ENCODE measurements around the gene B4GALNT4.

Gene B4GALNT4

DNA sequence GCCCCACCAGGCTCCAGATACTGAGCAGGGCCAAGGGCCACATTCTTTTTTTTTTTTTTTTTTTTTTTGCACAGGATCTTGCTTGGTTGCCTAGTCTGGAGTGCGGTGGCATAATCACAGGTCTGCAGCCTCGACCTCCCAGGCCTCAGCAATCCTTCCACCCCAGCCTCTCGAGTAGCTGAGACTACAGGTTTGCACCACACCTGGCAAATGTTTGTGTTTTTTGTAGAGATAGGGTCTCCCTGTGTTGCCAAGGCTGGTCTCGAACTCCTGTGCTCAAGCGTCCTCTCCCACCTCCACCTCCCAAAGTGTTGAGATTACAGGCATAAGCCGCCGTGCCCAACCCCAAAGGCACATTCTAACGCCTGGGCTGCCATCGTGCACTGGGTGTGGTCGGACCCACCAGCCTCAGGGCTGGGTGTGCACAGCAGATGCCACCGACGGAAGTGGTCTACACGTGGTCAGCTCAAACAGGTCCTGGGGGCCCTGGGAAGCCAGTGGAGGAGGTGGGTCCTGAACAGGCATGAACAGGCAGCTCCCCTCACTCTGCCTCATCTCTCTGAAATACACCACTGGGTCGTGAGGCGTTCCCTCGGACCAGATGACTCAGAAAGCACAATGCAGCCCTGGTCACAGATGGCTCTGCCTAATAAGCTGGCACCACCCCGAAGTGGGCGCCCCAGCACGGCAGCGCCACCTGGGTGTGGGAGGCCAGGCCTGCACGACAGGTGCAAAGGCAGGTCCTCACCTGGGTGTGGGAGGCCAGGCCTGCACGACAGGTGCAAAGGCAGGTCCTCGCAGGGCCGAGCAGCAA lies 5.1 kb upstream of the B4GALNT4 start:
- H3K4me3 ChIP-seq (ENCODE audit: low read depth in 1 of 2, low read length in 2 of 2) = no peak overlapping the region
- H3K27ac ChIP-seq (ENCODE audit: low read length) = no peak overlapping the region
- peaks cover 11% of the 10 kb centered on the region for H3K27me3 ChIP-seq (ENCODE audit: low read depth, low read length)
- H3K36me3 ChIP-seq (ENCODE audit: control insufficient read depth in 1 of 2, insufficient read depth in 2 of 2, low read length in 2 of 2) = no peaks in the 10 kb centered on the region
- H3K4me1 ChIP-seq (ENCODE audit: control insufficient read depth in 1 of 2, insufficient read depth in 2 of 2, low read length in 2 of 2) = peaks cover 0 to 9% of the 10 kb centered on the region in 2 donors
- peaks cover 0 to 3% of the 10 kb centered on the region in 2 donors for H3K9me3 ChIP-seq (ENCODE audit: control insufficient read depth in 1 of 2, low read length in 2 of 2)

GRCh38 chr11:364991-365725 lies 4.1 kb upstream of the B4GALNT4 start:
- H3K4me1 ChIP-seq (ENCODE audit: control insufficient read depth in 1 of 2, insufficient read depth in 2 of 2, low read length in 2 of 2) = peaks cover 0 to 11% of the 10 kb centered on the region in 2 donors
- peaks cover 9% of the 10 kb centered on the region for H3K27me3 ChIP-seq (ENCODE audit: low read depth, low read length)
- H3K4me3 ChIP-seq (ENCODE audit: low read depth in 1 of 2, low read length in 2 of 2) = no peak overlapping the region
- H3K27ac ChIP-seq (ENCODE audit: low read length) = no peak overlapping the region
- peaks cover 0 to 3% of the 10 kb centered on the region in 2 donors for H3K9me3 ChIP-seq (ENCODE audit: control insufficient read depth in 1 of 2, low read length in 2 of 2)
- no peaks in the 10 kb centered on the region for H3K36me3 ChIP-seq (ENCODE audit: control insufficient read depth in 1 of 2, insufficient read depth in 2 of 2, low read length in 2 of 2)

DNA sequence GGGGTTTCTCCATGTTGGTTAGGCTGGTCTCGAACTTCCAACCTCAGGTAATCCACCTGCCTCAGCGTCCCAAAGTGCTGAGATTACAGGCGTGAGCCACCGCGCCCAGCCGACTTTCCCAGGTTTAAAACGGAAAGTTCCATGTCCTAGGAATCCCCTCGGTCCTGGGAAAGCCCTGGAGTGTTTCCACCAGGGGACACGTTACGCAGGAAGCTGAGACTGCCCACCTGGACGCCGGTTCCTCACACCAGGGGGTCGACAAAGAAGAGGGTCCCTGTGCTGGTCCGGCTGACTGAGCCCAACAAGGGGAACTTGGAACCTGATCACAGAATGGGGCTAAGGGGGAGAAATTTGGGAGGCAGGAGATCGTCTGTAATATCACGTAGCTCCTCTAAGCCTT lies 3.5 kb upstream of the B4GALNT4 start:
- no peak overlapping the region for H3K27ac ChIP-seq (ENCODE audit: low read length)
- H3K4me3 ChIP-seq (ENCODE audit: low read depth in 1 of 2, low read length in 2 of 2) = no peak overlapping the region
- peaks cover 0 to 15% of the 10 kb centered on the region in 2 donors for H3K4me1 ChIP-seq (ENCODE audit: control insufficient read depth in 1 of 2, insufficient read depth in 2 of 2, low read length in 2 of 2)
- peaks cover 0 to 2% of the 10 kb centered on the region in 2 donors for H3K9me3 ChIP-seq (ENCODE audit: control insufficient read depth in 1 of 2, low read length in 2 of 2)
- H3K36me3 ChIP-seq (ENCODE audit: control insufficient read depth in 1 of 2, insufficient read depth in 2 of 2, low read length in 2 of 2) = no peaks in the 10 kb centered on the region
- peaks cover 13% of the 10 kb centered on the region for H3K27me3 ChIP-seq (ENCODE audit: low read depth, low read length)

DNA sequence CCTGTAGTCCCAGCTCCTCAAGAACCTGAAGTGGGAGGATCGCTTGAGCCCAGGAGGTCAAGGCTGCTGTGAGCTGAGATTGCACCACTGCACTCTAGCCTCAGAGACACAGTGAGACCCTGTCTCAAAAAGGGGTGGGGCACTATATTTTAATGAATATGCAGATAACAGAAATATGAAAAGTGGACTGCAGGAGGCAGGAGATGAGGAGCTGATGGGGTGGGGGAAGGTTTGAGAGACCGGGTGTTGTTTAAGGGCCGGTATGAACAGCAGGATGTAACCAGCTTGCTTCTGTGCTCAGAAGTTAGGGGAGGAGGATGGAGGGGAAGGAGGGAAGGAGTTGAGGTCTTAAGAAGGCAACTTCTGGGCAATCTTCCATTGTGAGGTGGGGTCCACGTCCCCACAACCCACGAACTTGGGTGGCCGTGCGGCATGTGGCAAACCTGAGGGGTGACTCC lies 1.3 kb upstream of the B4GALNT4 start:
- Histone ChIP-seq H3K27me3 (ENCODE audit: low read depth, low read length) (peaks cover 13% of the 10 kb centered on the region), H3K4me3 (ENCODE audit: low read depth in 1 of 2, low read length in 2 of 2) (no peak overlapping the region), H3K27ac (ENCODE audit: low read length) (no peak overlapping the region), H3K4me1 (ENCODE audit: control insufficient read depth in 1 of 2, insufficient read depth in 2 of 2, low read length in 2 of 2) (peaks cover 0 to 15% of the 10 kb centered on the region in 2 donors), H3K9me3 (ENCODE audit: control insufficient read depth in 1 of 2, low read length in 2 of 2) (no peaks in the 10 kb centered on the region), H3K36me3 (ENCODE audit: control insufficient read depth in 1 of 2, insufficient read depth in 2 of 2, low read length in 2 of 2) (no peaks in the 10 kb centered on the region)

DNA sequence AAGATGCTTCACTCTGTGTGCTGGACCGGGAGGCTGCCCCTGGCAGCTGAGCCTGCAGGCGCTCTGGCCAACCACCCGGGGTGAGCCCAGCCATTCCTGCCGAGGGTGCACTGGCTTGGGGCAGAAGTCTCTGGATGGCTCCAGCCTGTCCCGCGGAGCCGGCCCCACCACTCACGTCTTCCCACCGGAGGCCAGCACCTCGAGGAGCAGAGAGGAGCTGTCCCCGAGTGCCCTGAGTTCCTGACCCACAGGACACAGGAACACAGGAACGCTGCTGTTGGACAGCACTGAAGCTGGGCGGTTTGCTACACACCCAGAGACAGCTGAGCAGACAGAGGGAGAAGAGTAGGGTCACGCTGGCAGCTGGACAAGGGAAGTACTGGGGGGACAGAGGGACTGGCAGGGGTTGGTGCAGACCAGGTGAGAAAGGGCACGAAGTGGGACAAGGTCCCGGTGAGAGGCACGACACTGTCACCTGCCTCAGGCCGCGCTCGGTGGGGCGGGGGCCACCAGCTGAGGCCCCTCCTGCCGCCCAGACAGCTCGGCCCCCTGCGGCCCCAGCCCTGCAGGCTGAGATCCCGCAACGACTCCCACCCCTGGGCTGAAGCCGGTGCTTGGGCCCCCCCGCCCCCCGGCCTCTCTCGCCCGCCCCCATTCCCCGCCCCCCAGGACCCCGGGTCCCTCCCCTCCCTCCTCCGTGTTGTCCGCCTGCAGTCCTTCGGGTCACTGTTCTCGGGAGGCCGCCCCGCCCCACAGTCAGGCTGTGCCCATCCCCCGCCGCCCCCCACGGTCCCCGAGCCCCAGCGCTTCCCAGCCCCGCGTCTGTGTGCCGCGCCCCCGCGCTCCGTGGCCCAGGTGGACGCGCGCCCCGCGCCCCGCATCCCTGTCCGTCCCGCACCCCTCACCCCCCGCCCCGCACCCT lies 624 bp upstream of the B4GALNT4 start:
- Histone ChIP-seq H3K4me1 (ENCODE audit: control insufficient read depth in 1 of 2, insufficient read depth in 2 of 2, low read length in 2 of 2) (peaks cover 0 to 16% of the 10 kb centered on the region in 2 donors), H3K9me3 (ENCODE audit: control insufficient read depth in 1 of 2, low read length in 2 of 2) (no peaks in the 10 kb centered on the region), H3K4me3 (ENCODE audit: low read depth in 1 of 2, low read length in 2 of 2) (peak overlapping the region in 1 of 2 donors; percentile 41), H3K27ac (ENCODE audit: low read length) (no peak overlapping the region), H3K36me3 (ENCODE audit: control insufficient read depth in 1 of 2, insufficient read depth in 2 of 2, low read length in 2 of 2) (no peaks in the 10 kb centered on the region), H3K27me3 (ENCODE audit: low read depth, low read length) (peaks cover 13% of the 10 kb centered on the region)

DNA sequence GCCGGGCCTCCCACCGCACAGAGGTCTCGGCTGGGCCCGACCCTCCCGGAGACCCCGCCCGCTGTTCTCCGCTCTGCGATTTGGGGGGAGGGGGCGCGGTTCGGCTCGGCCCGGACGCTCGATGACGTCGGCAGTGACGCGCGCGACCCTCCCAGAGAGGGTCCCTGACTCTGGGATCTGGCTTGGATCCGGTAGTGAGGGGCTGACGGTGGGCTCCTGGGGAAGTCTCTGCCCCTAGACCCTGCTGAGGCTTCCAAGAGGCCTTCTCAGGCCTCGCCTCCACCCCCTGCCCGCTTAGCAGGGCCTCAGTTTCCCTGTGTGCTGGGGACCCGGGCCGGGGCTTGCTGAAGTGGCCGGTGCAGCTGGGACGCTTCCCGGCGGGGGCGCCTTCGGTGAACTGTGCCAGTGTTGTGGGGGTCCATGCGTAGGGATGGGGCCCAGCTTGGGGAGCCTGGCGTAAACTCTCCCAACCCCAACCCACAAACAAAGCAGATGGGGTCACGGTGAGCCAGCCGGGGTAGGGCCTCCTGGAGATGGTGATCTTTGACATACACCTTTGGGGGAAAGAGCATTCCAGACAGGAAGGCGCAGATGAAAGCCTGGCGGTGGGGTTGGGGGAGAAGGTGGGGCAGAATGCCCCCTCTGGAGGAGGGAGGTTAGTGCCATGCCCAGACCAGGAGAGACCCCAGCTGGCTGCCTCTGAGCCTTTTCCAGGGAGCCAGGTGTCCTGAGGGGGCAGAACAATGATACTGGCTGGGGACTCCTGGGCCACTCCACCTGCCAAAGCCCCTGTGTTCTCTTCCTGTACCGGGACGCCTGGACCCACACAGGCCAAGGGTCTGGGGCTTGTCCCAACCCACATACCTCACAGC lies 1.0 kb downstream of the B4GALNT4 start:
- Histone ChIP-seq H3K4me1 (ENCODE audit: control insufficient read depth in 1 of 2, insufficient read depth in 2 of 2, low read length in 2 of 2) (peaks cover 0 to 18% of the 10 kb centered on the region in 2 donors), H3K4me3 (ENCODE audit: low read depth in 1 of 2, low read length in 2 of 2) (no peak overlapping the region), H3K36me3 (ENCODE audit: control insufficient read depth in 1 of 2, insufficient read depth in 2 of 2, low read length in 2 of 2) (no peaks in the 10 kb centered on the region), H3K9me3 (ENCODE audit: control insufficient read depth in 1 of 2, low read length in 2 of 2) (no peaks in the 10 kb centered on the region), H3K27me3 (ENCODE audit: low read depth, low read length) (peaks cover 13% of the 10 kb centered on the region), H3K27ac (ENCODE audit: low read length) (no peak overlapping the region)

DNA sequence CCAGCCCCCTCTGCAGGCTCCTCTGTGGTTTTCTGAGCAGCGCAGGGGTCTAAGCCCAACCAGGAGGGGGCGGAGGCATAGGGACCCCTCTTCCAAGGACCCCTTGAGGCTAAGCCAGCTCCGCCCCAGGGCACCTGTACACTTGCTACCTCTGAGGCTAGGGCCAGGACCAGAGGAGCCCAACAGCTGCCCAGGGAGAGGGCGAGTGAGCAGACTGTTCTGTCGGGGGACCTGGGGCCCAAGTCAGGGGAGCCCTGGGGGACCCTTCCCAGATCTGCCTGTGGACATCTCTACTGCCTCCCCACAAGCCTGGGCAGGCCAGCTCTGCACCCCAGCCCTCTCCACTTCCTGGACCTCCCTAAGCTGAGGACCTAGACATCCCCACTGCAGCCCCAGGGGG lies 1.8 kb downstream of the B4GALNT4 start:
- H3K4me3 ChIP-seq (ENCODE audit: low read depth in 1 of 2, low read length in 2 of 2) = no peak overlapping the region
- H3K9me3 ChIP-seq (ENCODE audit: control insufficient read depth in 1 of 2, low read length in 2 of 2) = no peaks in the 10 kb centered on the region
- H3K27me3 ChIP-seq (ENCODE audit: low read depth, low read length) = peaks cover 13% of the 10 kb centered on the region
- H3K4me1 ChIP-seq (ENCODE audit: control insufficient read depth in 1 of 2, insufficient read depth in 2 of 2, low read length in 2 of 2) = peaks cover 0 to 18% of the 10 kb centered on the region in 2 donors
- H3K36me3 ChIP-seq (ENCODE audit: control insufficient read depth in 1 of 2, insufficient read depth in 2 of 2, low read length in 2 of 2) = no peaks in the 10 kb centered on the region
- H3K27ac ChIP-seq (ENCODE audit: low read length) = no peak overlapping the region

DNA sequence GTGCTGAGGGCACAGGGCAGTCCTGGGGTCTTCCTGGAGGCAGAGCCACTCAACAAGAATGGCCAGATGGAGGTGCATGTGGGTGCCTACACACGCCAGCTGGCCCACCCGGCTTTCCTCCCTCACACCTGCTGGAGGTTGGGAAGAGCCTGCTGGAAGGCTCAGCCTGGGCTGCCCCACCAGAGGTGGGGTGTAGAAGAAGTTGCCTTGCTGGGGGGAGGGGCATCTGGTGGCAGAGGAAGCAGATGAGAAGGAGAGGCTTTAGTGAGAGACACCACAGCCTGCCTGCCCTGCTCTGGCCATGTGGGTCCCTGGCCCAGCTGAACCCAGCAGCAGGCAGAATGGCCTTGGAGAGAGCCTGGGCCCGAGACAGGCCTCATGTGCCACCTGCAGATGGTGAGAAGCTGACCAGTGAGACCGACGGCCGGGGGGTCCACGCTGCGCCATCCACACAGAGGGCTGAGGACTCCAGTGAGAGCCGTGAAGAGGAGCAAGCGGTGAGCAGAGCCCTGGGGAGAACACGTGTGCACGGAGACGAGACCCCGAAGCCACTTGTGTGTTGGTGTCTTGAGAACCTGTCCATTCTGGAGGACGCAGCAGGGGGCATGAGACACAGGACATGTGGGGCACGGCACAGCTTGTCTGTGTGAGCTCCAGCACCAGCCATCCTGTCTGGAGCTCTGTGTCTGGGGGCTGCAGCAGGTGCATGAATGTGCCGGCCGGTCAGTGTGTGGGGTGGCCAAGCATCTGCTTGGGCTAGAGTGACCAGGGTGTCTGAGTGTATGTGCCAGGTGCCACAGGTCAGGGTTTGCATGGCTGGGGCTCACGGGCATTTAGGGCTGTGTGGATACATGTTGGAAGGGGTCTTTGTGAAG lies 2.7 kb downstream of the B4GALNT4 start:
- Histone ChIP-seq H3K27ac (ENCODE audit: low read length) (no peak overlapping the region), H3K4me1 (ENCODE audit: control insufficient read depth in 1 of 2, insufficient read depth in 2 of 2, low read length in 2 of 2) (peaks cover 0 to 18% of the 10 kb centered on the region in 2 donors), H3K9me3 (ENCODE audit: control insufficient read depth in 1 of 2, low read length in 2 of 2) (no peaks in the 10 kb centered on the region), H3K36me3 (ENCODE audit: control insufficient read depth in 1 of 2, insufficient read depth in 2 of 2, low read length in 2 of 2) (no peaks in the 10 kb centered on the region), H3K27me3 (ENCODE audit: low read depth, low read length) (peaks cover 13% of the 10 kb centered on the region), H3K4me3 (ENCODE audit: low read depth in 1 of 2, low read length in 2 of 2) (no peak overlapping the region)

- H3K27ac ChIP-seq (ENCODE audit: low read length) = no peak overlapping the region
- H3K27me3 ChIP-seq (ENCODE audit: low read depth, low read length) = peaks cover 11% of the 10 kb centered on the region
These were observed 3.8 kb downstream of the B4GALNT4 start for GRCh38 chr11:372809-373715.

More at GRCh38 chr11:372809-373715, 3.8 kb downstream of the B4GALNT4 start:
- Histone ChIP-seq H3K4me3 (ENCODE audit: low read depth in 1 of 2, low read length in 2 of 2) (no peak overlapping the region), H3K36me3 (ENCODE audit: control insufficient read depth in 1 of 2, insufficient read depth in 2 of 2, low read length in 2 of 2) (no peaks in the 10 kb centered on the region), H3K9me3 (ENCODE audit: control insufficient read depth in 1 of 2, low read length in 2 of 2) (no peaks in the 10 kb centered on the region), H3K4me1 (ENCODE audit: control insufficient read depth in 1 of 2, insufficient read depth in 2 of 2, low read length in 2 of 2) (peaks cover 0 to 16% of the 10 kb centered on the region in 2 donors)
